Kidney epithelial cell (primary cell): ENCODE results near the gene IGF2BP2. TPM values are rescaled to one million over a fixed set of nuclear protein-coding genes. Genes with fewer than 3 reads are reported as not detected.
"Not testable (repeated sequence)": the region's sequence is repeated elsewhere in the genome, so short reads cannot be mapped to it uniquely, and the experiment has no call there.

ENCODE experiments used
- DNase-seq: peaks from one replicate; pipeline ENCODE4 v3.0.0-alpha.2; 2010; ENCODE audit warnings: low read depth
- H3K27me3 ChIP-seq: 2 replicates; pipeline ENCODE4 v1.6.0; 2011; ENCODE audit warnings: low read length; ENCODE audit not compliant: control insufficient read depth, insufficient read depth
- H3K36me3 ChIP-seq: 2 replicates; pipeline ENCODE4 v1.5.1; 2011; ENCODE audit warnings: low read length; ENCODE audit not compliant: control insufficient read depth, insufficient read depth
- H3K4me3 ChIP-seq: 2 replicates; pipeline ENCODE4 v1.5.1; 2011; ENCODE audit warnings: low read depth, mild to moderate bottlenecking, control low read depth, low read length
- CTCF ChIP-seq: IDR thresholded peaks from 2 replicates; pipeline ENCODE4 v1.5.1; 2011; ENCODE audit warnings: mild to moderate bottlenecking, moderate library complexity, low read length, control low read depth, inconsistent platforms; ENCODE audit not compliant: insufficient read depth, poor library complexity, severe bottlenecking
- total RNA-seq: library from RNA; depleted of rRNA; stranded (reverse); fragments of >200 nt; gene quantifications from 2 replicates; pipeline ENCODE4 v1.2.3, GENCODE V29; 2015

Gene IGF2BP2
- total RNA-seq, 1 donor from 2014 or later, result 77.0 TPM

- no peak for TF ChIP-seq CTCF
- DNase-seq, result no peak
- Histone ChIP-seq H3K36me3 (no peaks in the 10 kb centered on the region), H3K4me3 (no peak overlapping the region), H3K27me3 (no peaks in the 10 kb centered on the region)
Measured at GRCh38 chr3:185778094-185778493, 46.7 kb downstream of the IGF2BP2 start.

- Histone ChIP-seq H3K27me3 (no peaks in the 10 kb centered on the region), H3K4me3 (no peak overlapping the region), H3K36me3 (no peaks in the 10 kb centered on the region)
- TF ChIP-seq CTCF, result no peak
- no peak for DNase-seq
Measured at GRCh38 chr3:185770109-185770508, 54.7 kb downstream of the IGF2BP2 start.

GRCh38 chr3:185768578-185768982, 56.3 kb downstream of the IGF2BP2 start:
- DNase-seq, H3K36me3 ChIP-seq, H3K4me3 ChIP-seq, H3K27me3 ChIP-seq: not testable (repeated sequence)
- TF ChIP-seq CTCF, result peak; percentile 67

- H3K4me3 ChIP-seq, result no peak overlapping the region
Measured at GRCh38 chr3:185767002-185767688, 57.7 kb downstream of the IGF2BP2 start.

GRCh38 chr3:185766329-185767001, 58.4 kb downstream of the IGF2BP2 start:
- H3K27me3 ChIP-seq, result no peaks in the 10 kb centered on the region
- no peak overlapping the region for H3K4me3 ChIP-seq
- no peaks in the 10 kb centered on the region for H3K36me3 ChIP-seq
- DNase-seq, result no peak
- TF ChIP-seq CTCF, result no peak

More at GRCh38 chr3:185767002-185767688, 57.7 kb downstream of the IGF2BP2 start:
- Histone ChIP-seq H3K27me3 (no peaks in the 10 kb centered on the region), H3K36me3 (no peaks in the 10 kb centered on the region)
- DNase-seq, result no peak
- TF ChIP-seq CTCF, result no peak

GRCh38 chr3:185764980-185765370, 59.9 kb downstream of the IGF2BP2 start:
- H3K36me3 ChIP-seq, result no peaks in the 10 kb centered on the region
- no peak for DNase-seq
- no peak for TF ChIP-seq CTCF
- no peak overlapping the region for H3K4me3 ChIP-seq
- no peaks in the 10 kb centered on the region for H3K27me3 ChIP-seq
